AG09309 (cell line): ENCODE results near the gene ANTXR2.
"Not testable (repeated sequence)": the region's sequence is repeated elsewhere in the genome, so short reads cannot be mapped to it uniquely, and the experiment has no call there.

ENCODE experiments used
- DNase-seq: peaks from one replicate; pipeline ENCODE4 v3.0.0-alpha.2; 2010; ENCODE audit warnings: low read depth
- H3K4me3 ChIP-seq: 2 replicates; pipeline ENCODE4 v1.5.1; 2011; ENCODE audit warnings: mild to moderate bottlenecking, low read depth, low read length, moderate library complexity; ENCODE audit not compliant: control insufficient read depth
- TF ChIP-seq, protein P1 (sequence below): IDR thresholded peaks from 2 replicates; pipeline ENCODE4 v1.5.1; 2011; ENCODE audit warnings: mild to moderate bottlenecking, low read depth, low read length, inconsistent platforms; ENCODE audit not compliant: insufficient read depth, control insufficient read depth; ENCODE audit errors: missing control alignments

Gene ANTXR2

DNA sequence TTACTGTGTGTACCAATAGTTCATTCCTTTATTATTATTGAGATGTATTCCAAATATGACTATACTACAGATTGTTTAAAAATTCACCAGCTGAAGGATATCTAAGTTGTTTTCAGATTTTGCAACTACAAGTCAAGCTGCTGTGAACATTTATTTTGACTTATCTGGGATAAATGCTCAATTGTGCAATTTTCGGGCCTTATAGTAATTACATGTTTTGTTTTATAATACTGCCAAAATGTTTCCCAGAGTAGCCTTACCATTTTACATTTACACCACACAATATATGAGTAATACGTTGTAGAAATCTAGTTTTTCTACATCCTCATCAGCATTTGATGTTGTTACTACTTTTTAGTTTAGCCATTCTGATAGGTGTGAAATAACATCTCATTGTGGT, 179.6 kb downstream of the ANTXR2 start:
- DNase-seq, result no peak
- H3K4me3 ChIP-seq, result no peak overlapping the region
- TF ChIP-seq, protein P1, sequence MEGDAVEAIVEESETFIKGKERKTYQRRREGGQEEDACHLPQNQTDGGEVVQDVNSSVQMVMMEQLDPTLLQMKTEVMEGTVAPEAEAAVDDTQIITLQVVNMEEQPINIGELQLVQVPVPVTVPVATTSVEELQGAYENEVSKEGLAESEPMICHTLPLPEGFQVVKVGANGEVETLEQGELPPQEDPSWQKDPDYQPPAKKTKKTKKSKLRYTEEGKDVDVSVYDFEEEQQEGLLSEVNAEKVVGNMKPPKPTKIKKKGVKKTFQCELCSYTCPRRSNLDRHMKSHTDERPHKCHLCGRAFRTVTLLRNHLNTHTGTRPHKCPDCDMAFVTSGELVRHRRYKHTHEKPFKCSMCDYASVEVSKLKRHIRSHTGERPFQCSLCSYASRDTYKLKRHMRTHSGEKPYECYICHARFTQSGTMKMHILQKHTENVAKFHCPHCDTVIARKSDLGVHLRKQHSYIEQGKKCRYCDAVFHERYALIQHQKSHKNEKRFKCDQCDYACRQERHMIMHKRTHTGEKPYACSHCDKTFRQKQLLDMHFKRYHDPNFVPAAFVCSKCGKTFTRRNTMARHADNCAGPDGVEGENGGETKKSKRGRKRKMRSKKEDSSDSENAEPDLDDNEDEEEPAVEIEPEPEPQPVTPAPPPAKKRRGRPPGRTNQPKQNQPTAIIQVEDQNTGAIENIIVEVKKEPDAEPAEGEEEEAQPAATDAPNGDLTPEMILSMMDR, result no peak

DNA sequence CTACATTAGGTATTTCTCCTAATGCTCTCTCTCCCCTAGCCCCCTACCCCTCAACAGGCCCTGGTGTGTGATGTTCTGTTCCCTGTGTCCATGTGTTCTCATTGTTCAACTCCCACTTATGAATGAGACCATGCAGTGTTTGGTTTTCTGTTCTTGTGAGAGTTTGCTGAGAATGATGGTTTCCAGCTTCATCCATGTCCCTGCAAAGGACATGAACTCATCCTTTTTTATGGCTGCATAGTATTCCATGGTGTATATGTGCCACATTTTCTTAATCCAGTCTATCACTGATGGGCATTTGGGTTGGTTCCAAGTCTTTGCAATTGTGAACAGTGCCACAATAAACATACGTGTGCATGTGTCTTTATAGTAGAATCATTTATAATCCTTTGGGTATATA, 184.0 kb downstream of the ANTXR2 start:
- not testable (repeated sequence) for H3K4me3 ChIP-seq, DNase-seq

DNA sequence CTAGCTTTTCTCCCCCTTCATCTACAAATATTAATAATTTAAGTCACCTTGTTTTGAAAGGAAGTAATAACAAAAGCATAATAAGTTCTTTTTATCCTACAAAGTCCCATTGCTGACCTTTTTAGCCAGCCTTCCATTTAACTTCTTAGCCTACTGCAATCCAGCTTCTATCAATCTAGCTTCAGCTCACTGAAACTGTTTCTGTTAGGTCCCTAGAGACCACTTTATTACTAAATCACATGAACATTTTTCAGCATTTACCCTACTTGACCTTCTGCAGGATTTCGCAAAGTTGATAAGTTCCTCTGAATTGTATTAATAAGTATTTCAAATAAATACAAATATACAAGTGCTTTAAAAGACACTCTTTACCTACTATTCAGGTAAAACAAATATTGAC, 186.5 kb downstream of the ANTXR2 start:
- H3K4me3 ChIP-seq, result no peak overlapping the region
- TF ChIP-seq, protein P1, result no peak
- no peak for DNase-seq

DNA sequence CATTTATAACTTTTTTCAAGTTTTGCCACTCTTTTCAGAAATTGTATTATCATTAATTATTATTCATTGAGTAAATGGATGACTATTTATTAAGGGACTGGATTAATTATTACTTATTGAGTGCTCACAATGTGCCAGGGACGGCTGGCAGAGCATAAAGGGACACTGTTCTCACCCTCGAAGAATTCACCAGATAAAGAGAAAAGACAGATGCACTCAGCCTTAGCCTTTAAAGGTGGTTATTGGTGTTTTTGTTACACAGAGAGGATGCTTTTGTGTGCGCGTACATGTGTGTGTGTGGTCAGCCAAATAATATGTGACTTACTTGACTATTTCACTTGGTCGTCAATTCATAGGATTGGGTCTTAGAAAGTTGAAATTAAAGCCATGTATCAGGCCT, 187.0 kb downstream of the ANTXR2 start:
- TF ChIP-seq, protein P1, result no peak
- no peak for DNase-seq
- no peak overlapping the region for H3K4me3 ChIP-seq

DNA sequence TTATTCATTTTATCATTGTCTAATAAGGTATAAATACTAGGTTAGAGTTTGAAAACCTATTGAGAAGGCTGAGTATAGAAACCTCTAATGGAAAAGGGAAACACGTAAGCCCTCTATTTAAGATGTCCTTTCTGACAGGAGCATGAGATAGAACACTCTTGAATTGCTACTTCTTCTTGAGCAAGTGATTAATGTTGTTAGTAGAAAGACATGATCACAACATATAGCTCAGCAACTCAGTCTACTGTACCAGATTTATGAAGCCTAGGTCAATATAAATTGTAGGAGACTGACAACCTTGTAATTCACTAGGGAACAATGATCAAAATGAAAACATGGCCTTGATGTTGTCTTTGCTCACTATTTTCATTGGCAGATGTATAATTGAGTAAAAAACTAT, 189.7 kb downstream of the ANTXR2 start:
- no peak overlapping the region for H3K4me3 ChIP-seq
- no peak for DNase-seq
- TF ChIP-seq, protein P1, result no peak

DNA sequence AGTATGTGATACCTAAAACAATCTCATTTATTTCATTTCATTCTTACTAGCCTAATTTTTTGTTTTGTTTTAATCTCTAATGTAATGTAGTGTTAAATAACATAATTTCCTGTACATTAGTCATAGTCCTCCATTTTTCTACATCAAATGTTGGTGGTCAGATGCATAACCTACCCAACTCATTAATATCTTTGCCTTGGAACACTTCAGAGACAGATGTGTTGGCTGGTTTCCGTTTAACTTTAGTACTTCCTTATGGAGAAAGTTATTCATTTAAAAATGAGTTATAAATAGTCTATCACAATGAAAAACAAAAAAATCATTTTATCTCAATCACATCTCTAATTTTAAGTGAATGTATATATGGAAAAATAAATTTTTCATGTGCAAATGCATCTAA, 190.2 kb downstream of the ANTXR2 start:
- no peak for DNase-seq
- H3K4me3 ChIP-seq, result no peak overlapping the region
- TF ChIP-seq, protein P1, result no peak

DNA sequence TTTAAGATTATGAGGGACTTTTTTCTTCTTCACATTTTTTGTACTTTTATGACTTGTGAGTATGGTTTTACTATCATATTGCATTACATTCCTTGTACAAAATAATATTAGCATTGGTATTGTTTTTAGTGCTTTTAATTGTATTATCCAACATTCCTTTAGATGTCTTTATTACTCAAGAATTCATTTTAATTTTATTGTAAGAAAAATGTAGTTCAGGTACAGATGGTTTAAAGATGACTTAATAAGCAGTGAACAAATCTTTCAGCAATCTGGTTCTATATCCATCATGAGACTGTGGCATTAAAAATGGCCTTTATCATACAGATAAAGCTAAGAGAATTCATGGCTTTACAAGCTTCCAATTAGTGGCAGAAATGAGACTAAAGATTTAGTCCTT, 191.6 kb downstream of the ANTXR2 start:
- no peak for DNase-seq
- no peak overlapping the region for H3K4me3 ChIP-seq
- TF ChIP-seq, protein P1, result no peak

DNA sequence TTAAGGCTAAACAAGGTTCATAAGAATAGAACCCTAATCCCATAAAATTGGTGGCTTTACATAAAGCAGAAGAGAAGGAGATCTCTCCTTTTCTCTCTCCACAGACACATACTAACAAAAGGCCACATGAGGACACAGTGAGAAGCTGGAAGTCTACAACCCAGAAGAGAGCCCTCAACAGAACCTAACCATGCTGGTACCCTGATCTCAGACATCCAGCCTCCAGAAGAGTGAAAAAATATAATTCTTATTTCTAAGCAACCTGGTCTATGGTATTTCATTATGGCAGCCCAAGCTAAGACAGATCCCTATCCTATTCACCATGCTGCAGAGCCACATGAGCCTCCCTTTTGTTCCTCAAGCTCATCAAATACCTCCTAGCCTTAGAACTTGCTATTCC, 195.5 kb downstream of the ANTXR2 start:
- H3K4me3 ChIP-seq, result no peak overlapping the region
- TF ChIP-seq, protein P1, result no peak
- DNase-seq, result no peak
